ENCODE measurements around the gene NFKBIA. TPM values are rescaled to one million over a fixed set of nuclear protein-coding genes. Genes with fewer than 3 reads are reported as not detected.

The NFKBIA gene
- total RNA-seq, 1 donor: 252 TPM

- TF ChIP-seq CTCF (IDR thresholded peaks at IDR 0.05; ENCODE audit: insufficient read depth, low read depth, low read length): no peak
- peak overlapping the region; percentile 75 for H3K4me3 ChIP-seq (ENCODE audit: low read depth, low read length)
- peak; percentile 96 for DNase-seq (ENCODE audit: low read depth)
Observed at GRCh38 chr14:35403603-35404448, 723 bp downstream of the NFKBIA start.

- no peak for TF ChIP-seq CTCF (IDR thresholded peaks at IDR 0.05; ENCODE audit: insufficient read depth, low read depth, low read length)
- DNase-seq (ENCODE audit: low read depth): no peak
- peak overlapping the region; percentile 75 for H3K4me3 ChIP-seq (ENCODE audit: low read depth, low read length)
Observed at GRCh38 chr14:35403114-35403602, 1.4 kb downstream of the NFKBIA start.

- TF ChIP-seq CTCF (IDR thresholded peaks at IDR 0.05; ENCODE audit: insufficient read depth, low read depth, low read length): no peak
- DNase-seq (ENCODE audit: low read depth): peak; percentile 48
- peak overlapping the region; percentile 75 for H3K4me3 ChIP-seq (ENCODE audit: low read depth, low read length)
Observed at GRCh38 chr14:35402323-35403113, 2.0 kb downstream of the NFKBIA start.

GRCh38 chr14:35401422-35402265 lies 2.9 kb downstream of the NFKBIA start:
- peak; percentile 41 for DNase-seq (ENCODE audit: low read depth)

GRCh38 chr14:35400648-35401421 lies 3.7 kb downstream of the NFKBIA start:
- no peak for TF ChIP-seq CTCF (IDR thresholded peaks at IDR 0.05; ENCODE audit: insufficient read depth, low read depth, low read length)
- peak overlapping the region; percentile 75 for H3K4me3 ChIP-seq (ENCODE audit: low read depth, low read length)
- peak; percentile 76 for DNase-seq (ENCODE audit: low read depth)

More at GRCh38 chr14:35401422-35402265, 2.9 kb downstream of the NFKBIA start:
- TF ChIP-seq CTCF (IDR thresholded peaks at IDR 0.05; ENCODE audit: insufficient read depth, low read depth, low read length): no peak
- H3K4me3 ChIP-seq (ENCODE audit: low read depth, low read length): peak overlapping the region; percentile 75

Data from fibroblast of villous mesenchyme (primary cell).